Heart left ventricle (tissue), 16 donors: ENCODE data around the gene CST4. TPM values are rescaled to one million over a fixed set of nuclear protein-coding genes. Genes with fewer than 3 reads are reported as not detected.

Experiments used
- ATAC-seq, 4 donors: fragments of 200-7000 bp; cut with Tn5 transposase; one replicate each; pipeline ENCODE4 v1.9.1; 2020 to 2022; ENCODE audit warnings: moderate library complexity in 4 of 4, mild to moderate bottlenecking in 3 of 4, moderate number of reproducible peaks in 1 of 4
- DNase-seq, 5 donors: peaks; one replicate each; pipeline ENCODE4 v3.0.0-alpha.2; 2020
- H3K27ac ChIP-seq, 12 donors: fragments of 200-600 bp; sonication (generic) in 4 of 12; one replicate each; pipeline versions ENCODE4 v1.5.0 to v1.8.0; 2016 to 2022; ENCODE audit warnings: mild to moderate bottlenecking in 2 of 12
- H3K27me3 ChIP-seq, 9 donors: fragments of 200-600 bp; sonication (generic) in 2 of 9; one replicate each; pipeline versions ENCODE4 v1.5.1 to v1.8.0; 2016 to 2022; ENCODE audit warnings: mild to moderate bottlenecking in 3 of 9
- H3K36me3 ChIP-seq, 9 donors: fragments of 200-600 bp; sonication (generic) in 2 of 9; one replicate each; pipeline versions ENCODE4 v1.5.0 to v1.8.0; 2018 to 2022; ENCODE audit warnings: mild to moderate bottlenecking in 2 of 9
- H3K4me1 ChIP-seq, 12 donors: fragments of 200-600 bp; sonication (generic) in 4 of 12; one replicate each; pipeline versions ENCODE4 v1.5.0 to v1.8.0; 2016 to 2022; ENCODE audit warnings: mild to moderate bottlenecking in 3 of 12
- H3K4me3 ChIP-seq, 12 donors: fragments of 200-600 bp; sonication (generic) in 4 of 12; one replicate each; pipeline versions ENCODE4 v1.5.0 to v1.8.0; 2017 to 2022; ENCODE audit warnings: mild to moderate bottlenecking in 9 of 12, moderate library complexity in 4 of 12
- H3K9me3 ChIP-seq, 12 donors: fragments of 200-600 bp; sonication (generic) in 4 of 12; one replicate each; pipeline versions ENCODE4 v1.5.0 to v1.8.0; 2016 to 2022; ENCODE audit warnings: mild to moderate bottlenecking in 1 of 12
- CTCF ChIP-seq, 12 donors: fragments of 200-600 bp; sonication (generic) in 4 of 12; IDR thresholded peaks; one replicate each; pipeline versions ENCODE4 v1.5.0 to v1.8.0; 2018 to 2022; ENCODE audit warnings: antibody characterized with exemption in 12 of 12, mild to moderate bottlenecking in 5 of 12
- POLR2A ChIP-seq, 2 donors: fragments of 450-650 bp; IDR thresholded peaks; one replicate each; pipeline ENCODE4 v1.6.1; 2017; ENCODE audit warnings: antibody characterized with exemption in 2 of 2, mild to moderate bottlenecking in 2 of 2, moderate library complexity in 2 of 2
- WGBS, 4 donors: extraction: QIAGEN DNeasy Blood & Tissue Kit in 2 of 4; methylation state at CpG; one replicate each; pipeline versions ENCODE4 v1.1.5 to v1.1.7; 2013 to 2018; 5-methylcytosine and 5-hydroxymethylcytosine counted together
- intact Hi-C, 10 donors: fragments of 100-400 bp; cut with DNase I; formaldehyde crosslinking; loops; one replicate each; pipeline versions ENCODE4 v1.11.1 to v1.14.2; 2022
- polyA plus RNA-seq, 2 donors: library from polyadenylated mRNA; stranded (reverse); fragments of 200-250 nt; gene quantifications; one replicate each; pipeline ENCODE4 v1.2.3, GENCODE V29; 2013
- total RNA-seq, 9 donors: library from RNA; depleted of rRNA in 2 of 9; stranded (reverse); fragments of >200 nt in 2 of 9; fragmentation: NEBNext Ultra II Directional in 3 of 9; extraction: Animal tissue kit (Norgen Biotek cat#: 25700) in 3 of 9; gene quantifications; one replicate each; pipeline versions ENCODE4 v1.1.0 to v1.2.4, GENCODE V29; 2016 to 2023
- donor health status: ischemic (EF 13 %, LVEDD 7.1; RV severe dilation, severe dysfunction).
- donor health status: healthy with polysubstance abuse.
- donor health status: DM: no; HTN: yes; CAD: no.
- donor health status: DM: no; HTN: no; CAD: no.
- donor health status: ischemic (EF 25% LVEDD 6.9; RV normal size, moderate dysfunction).
- donor health status: ischemic (EF 25% LVEDD 5.7; RV mildly dilated, moderate dysfunction).
- donor health status: healthy.
- donor health status: DM: yes; HTN: yes; CAD: no.
- donor health status: ischemic (EF 35%, LVEDD 5.7; RV mildly dilated, moderate dysfunction).
- donor health status: nonischemic (EF 11% LVEDD 7.7; RV severe dilation, severe dysfunction).
- donor health status: DM: yes; HTN: yes; CAD: no.
- donor health status: PGD.
- donor health status: ischemic (EF 29% LVEDD 5.4; RV normal size, mild dysfunction).
- donor health status: nonischemic (EF 23%, LVEDD 6.1; RV moderate dilation, normal function).

The CST4 gene
- total and polyA plus RNA-seq, 11 donors: not detected

- Histone ChIP-seq H3K9me3 (peaks cover 0 to 7% (median 0%) of the 10 kb centered on the region in 12 donors), H3K36me3 (no peaks in the 10 kb centered on the region), H3K4me3 (no peak overlapping the region), H3K27ac (no peak overlapping the region), H3K4me1 (peaks cover 0 to 3% (median 0%) of the 10 kb centered on the region in 12 donors), H3K27me3 (no peaks in the 10 kb centered on the region)
- DNase-seq (no peak), ATAC-seq (no peak)
- TF ChIP-seq CTCF (IDR thresholded peaks at IDR 0.05) (no peak), POLR2A (IDR thresholded peaks at IDR 0.05) (no peak)
- intact Hi-C loops: loop anchor here in 1 of 10 donors (10.0 kb wide), 1 partner anchor 322 kb away; no protein-coding TSS in a partner anchor
- 59 to 73% (median 67%) methylated on average over 1 of the region's 1 CpG for WGBS, 4 donors
Measured at GRCh38 chr20:23673209-23673608, 15.6 kb downstream of the CST4 start.

DNA sequence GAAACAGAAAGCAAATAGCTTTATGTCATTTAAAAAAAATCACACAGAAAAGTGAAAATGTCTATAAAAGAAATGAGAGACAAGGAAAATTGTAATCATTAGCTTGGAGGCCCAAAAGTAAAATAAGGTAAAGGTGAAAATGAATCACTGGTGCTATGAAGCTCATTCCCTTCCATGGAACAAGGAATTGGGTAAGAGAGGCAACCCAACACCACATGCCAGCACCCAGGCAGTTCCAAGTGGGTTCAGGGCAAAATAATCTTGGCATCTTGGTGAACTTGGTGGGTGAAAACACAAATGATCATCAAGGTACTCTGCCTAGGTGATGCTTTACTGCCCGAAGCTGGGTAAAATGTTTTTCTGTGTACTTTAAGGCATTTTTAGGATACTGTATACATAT, 16.7 kb downstream of the CST4 start:
- DNase-seq (no peak), ATAC-seq (no peak)
- Histone ChIP-seq H3K9me3 (peaks cover 0 to 7% (median 0%) of the 10 kb centered on the region in 12 donors), H3K27me3 (no peaks in the 10 kb centered on the region), H3K4me1 (peaks cover 0 to 3% (median 0%) of the 10 kb centered on the region in 12 donors), H3K4me3 (no peak overlapping the region), H3K27ac (no peak overlapping the region), H3K36me3 (no peaks in the 10 kb centered on the region)
- WGBS, 4 donors: 93 to 100% (median 95%) methylated on average over 1 of the region's 1 CpG
- intact Hi-C loops: loop anchor here in 1 of 10 donors (10.0 kb wide), 1 partner anchor 323 kb away; no protein-coding TSS in a partner anchor
- no peak for TF ChIP-seq CTCF (IDR thresholded peaks at IDR 0.05)
- no peak for TF ChIP-seq POLR2A (IDR thresholded peaks at IDR 0.05)

DNA sequence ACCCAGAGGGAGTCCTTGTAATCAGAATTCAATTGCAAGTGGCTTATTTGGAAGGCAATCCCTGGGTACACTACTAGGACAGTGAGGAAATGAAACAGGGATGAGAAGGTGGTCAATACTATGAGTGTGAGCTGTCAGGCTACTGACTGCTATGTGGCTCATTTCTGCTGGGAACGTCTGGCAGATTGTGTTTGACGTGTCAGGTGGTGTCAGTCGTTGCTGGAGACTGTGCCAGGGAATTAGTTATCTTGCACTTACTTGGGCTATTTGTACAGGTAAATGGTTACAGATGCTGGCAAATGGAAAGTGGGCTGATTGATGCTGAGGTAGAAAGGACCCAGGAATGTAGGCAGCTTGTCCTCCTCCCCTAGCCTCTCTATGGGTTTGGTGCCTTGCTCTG, 17.4 kb downstream of the CST4 start:
- H3K27me3 ChIP-seq: no peaks in the 10 kb centered on the region
- no peak overlapping the region for H3K4me3 ChIP-seq
- H3K9me3 ChIP-seq: peaks cover 0 to 7% (median 0%) of the 10 kb centered on the region in 12 donors
- TF ChIP-seq POLR2A (IDR thresholded peaks at IDR 0.05) (no peak), CTCF (IDR thresholded peaks at IDR 0.05) (no peak)
- intact Hi-C loops: loop anchor here in 1 of 10 donors (10.0 kb wide), 1 partner anchor 323 kb away; no protein-coding TSS in a partner anchor
- no peak for ATAC-seq
- H3K27ac ChIP-seq: no peak overlapping the region
- DNase-seq: no peak
- H3K4me1 ChIP-seq: peaks cover 0 to 8% (median 1%) of the 10 kb centered on the region in 12 donors
- 55 to 74% (median 63%) methylated on average over 3 of the region's 3 CpGs for WGBS, 4 donors
- H3K36me3 ChIP-seq: no peaks in the 10 kb centered on the region

GRCh38 chr20:23670361-23670760, 18.5 kb downstream of the CST4 start:
- no peak for TF ChIP-seq CTCF (IDR thresholded peaks at IDR 0.05)
- TF ChIP-seq POLR2A (IDR thresholded peaks at IDR 0.05): no peak
- H3K36me3 ChIP-seq: no peaks in the 10 kb centered on the region
- H3K9me3 ChIP-seq: peaks cover 0 to 7% (median 0%) of the 10 kb centered on the region in 12 donors
- H3K27ac ChIP-seq: no peak overlapping the region
- intact Hi-C loops: loop anchor here in 1 of 10 donors (10.0 kb wide), 1 partner anchor 324 kb away; no protein-coding TSS in a partner anchor
- no peak overlapping the region for H3K4me3 ChIP-seq
- no peak for DNase-seq
- peak in 1 of 4 donors; percentile 26 for ATAC-seq
- H3K27me3 ChIP-seq: no peaks in the 10 kb centered on the region
- peaks cover 0 to 12% (median 1%) of the 10 kb centered on the region in 12 donors for H3K4me1 ChIP-seq
- WGBS, 4 donors: 35 to 47% (median 36%) methylated on average over 1 of the region's 1 CpG
